NCI-H526 treated with DMSO at 0.1 percent for 48 hours (cell line): ENCODE measurements around the gene TMEM30B.
A peak's percentile ranks its signal among the peaks of the same experiment; 100 is the strongest.

Experiments
- DNase-seq: peaks from one replicate; lab custom pipeline; 2025; lab: John Stamatoyannopoulos, UW

TMEM30B gene

DNA sequence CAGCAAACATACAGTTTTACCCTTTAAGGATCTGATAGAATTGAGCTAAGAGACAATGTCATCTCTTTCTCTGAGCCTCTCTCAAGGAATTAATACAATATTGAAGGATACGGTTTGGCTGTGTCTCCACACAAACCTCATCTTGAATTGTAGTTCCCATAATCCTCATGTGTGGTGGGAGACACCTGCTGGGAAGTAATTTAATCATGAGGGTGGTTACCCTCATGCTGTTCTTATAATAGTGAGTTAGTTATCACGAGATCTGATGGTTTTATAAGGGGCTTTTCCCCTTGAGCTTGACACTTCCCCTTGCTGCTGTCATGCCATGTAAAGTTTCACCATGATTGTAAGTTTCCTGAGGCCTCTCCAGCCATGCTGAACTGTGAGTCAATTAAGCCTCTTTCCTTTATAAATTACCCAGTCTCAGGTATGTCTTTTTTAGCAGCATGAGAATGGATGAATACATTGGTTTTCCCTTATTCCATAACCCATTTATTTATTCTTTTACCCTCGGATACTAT lies 47.6 kb downstream of the TMEM30B start:
- DNase-seq = no peak

DNA sequence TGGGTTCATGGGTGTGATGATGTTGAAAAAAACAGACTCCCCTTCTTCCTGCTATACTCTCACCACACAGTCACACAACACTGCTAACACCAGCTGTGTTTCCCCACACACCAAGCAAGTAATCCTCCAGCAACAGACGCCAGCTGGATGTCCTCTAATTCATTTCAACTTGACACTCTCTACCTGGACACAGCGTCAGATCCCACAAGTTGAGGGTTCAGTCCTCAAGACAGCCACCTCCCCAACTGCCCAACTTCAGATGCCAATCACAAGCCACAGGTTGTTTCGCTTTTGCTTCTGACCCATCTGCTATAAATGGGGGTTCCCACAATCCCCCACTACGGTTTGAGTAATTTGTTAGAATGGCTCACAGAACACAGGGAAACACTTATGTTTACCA lies 49.3 kb downstream of the TMEM30B start:
- DNase-seq = no peak

DNA sequence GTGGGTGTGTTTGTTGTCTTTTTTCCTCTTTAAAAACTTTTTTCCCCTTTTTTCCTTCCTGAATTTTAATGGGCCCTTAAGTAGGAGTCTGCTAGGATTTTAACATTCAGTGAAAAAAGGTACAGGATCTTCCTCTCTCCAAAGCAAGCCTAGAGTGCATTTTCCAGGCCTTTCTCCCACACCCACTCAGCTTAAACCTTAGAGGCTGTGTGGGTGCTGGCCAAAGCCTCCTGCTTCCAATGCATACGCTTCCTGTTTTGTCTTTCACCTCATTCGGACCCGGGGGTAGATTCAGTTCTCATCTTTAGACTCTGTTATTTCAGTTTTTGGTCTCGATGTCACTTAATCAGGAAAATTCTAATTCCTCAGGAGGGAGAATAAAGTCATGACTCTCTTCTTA lies 51.2 kb downstream of the TMEM30B start:
- no peak for DNase-seq

DNA sequence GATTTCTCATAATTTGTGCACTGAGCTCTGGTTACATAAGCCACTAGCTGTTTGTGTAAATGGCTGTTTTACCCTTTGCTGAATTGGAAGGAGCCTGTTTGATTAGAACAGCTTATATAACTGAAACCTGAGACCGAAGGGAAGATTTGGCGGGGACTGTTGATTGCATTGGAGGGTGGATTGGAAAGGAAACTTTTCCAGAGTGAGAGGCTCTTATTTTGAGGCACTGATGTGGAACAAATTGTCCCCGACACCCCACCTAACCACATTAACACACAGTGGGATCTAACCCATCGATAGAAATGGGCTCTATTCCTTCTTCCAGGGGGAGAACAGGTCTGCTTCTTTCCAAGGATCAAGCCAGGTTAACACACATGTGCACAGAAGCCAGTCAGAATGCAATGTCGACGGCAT lies 51.7 kb downstream of the TMEM30B start:
- DNase-seq = peak; percentile 30

DNA sequence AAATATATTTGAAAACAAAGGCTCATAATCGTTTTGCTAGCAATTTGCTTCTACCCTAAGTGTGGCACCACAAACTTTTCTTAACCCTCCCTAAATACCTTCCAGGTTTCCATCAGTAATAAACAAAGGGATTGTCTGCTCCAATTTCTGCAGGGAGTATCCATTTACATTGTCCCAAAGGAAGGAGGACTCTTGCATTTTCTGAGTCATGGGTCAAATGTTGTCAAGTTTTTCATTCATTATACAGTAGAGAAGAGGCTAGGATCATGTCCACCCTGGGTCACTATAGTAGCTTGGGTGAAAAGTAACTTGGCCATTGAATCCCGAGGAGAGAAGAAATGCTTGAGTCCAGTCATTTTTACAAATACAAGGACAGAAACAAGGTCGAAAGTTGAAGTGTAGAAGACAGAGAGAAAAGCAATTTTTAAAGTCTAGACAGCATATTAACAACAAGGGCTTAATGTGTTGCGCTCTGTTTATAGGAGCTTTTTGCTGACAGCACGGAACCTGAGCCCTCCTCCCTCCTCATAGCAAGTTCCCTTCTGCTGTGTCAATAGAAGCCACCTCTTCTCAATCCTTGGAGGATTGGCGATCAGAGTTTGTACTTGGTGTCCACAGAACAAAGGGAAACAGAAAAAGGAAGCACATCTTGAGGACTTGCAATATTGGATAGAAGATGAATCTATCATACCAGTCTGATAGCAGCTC lies 53.1 kb downstream of the TMEM30B start:
- no peak for DNase-seq
